HG03571 (cell line): ENCODE measurements around the gene LYG2.
"Not testable (repeated sequence)": the region's sequence is repeated elsewhere in the genome, so short reads cannot be mapped to it uniquely, and the experiment has no call there.

ENCODE experiments used
- ATAC-seq: cut with Tn5 transposase; IDR thresholded peaks from one replicate; pipeline ENCODE4 v1.9.1; 2021; ENCODE audit not compliant: unreplicated experiment

Gene LYG2

DNA sequence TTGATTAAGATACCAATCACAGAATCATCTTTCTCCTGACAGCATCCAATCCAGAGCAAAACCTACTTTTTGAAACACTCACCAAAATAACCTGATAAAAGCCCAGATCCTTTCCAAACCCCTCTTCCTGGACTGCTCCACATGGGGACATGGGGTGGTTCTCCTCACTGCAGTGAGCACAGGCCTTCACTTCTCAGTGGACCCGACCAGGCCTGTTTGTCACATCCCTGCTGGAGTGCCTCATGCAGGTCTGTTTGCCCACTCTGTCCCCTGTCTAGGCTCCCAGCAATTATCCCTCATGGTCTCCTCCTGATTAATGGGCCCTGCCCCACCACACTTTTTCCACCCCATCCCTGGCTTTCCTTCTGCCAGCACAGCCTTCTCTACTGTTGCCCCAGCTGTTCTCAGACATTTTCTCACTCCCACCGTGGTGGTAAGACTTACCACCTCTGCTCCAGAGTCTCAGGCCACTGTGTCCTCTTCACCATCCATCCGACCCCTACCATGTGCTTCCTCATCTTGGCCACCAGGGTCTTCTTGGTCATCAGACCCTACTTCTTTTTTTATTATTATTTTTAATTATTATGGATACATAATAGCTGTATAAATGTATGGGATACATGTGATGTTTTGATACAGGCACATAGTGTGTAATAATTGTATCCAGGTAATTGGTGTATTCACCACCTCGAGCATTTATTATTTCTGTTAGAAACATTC is 53.3 kb downstream of the LYG2 start:
- no peak for ATAC-seq

- no peak for ATAC-seq
Measured at GRCh38 chr2:99200076-99200800, 55.2 kb downstream of the LYG2 start.

GRCh38 chr2:99198103-99198841 is 57.2 kb downstream of the LYG2 start:
- no peak for ATAC-seq

DNA sequence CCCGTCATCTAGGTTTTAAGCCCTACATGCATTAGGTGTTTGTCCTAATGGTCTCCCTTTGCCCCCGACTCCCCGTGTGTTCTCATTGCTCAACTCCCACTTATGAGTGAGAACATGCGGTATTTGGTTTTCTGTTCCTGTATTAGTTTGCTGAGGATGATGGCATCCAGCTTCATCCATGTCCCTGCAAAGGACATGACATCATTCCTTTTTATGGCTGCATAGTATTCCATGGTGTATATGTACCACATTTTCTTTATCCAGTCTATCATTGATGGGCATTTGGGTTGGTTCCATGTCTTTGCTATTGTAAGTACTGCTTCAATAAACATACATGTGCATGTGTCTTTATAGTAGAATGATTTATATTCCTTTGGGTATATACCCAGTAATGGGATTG is 63.1 kb downstream of the LYG2 start:
- ATAC-seq = not testable (repeated sequence)
